Keratinocyte (primary cell): ENCODE data around the gene RANBP17. TPM values are rescaled to one million over a fixed set of nuclear protein-coding genes. Genes with fewer than 3 reads are reported as not detected.

ENCODE experiments used
- DNase-seq: peaks from one replicate; pipeline ENCODE4 v3.0.0-alpha.2; 2011; ENCODE audit warnings: low read depth, missing footprints, low spot score
- FAIRE-seq: peaks from 2 replicates; lab custom pipeline; 2011; peaks lifted over from hg19 to GRCh38; lab: Jason Lieb, UNC
- H2AFZ ChIP-seq: 2 replicates; pipeline ENCODE4 v1.6.0; 2012; ENCODE audit warnings: low read length, control low read depth, inconsistent platforms; ENCODE audit not compliant: control insufficient read depth
- H3K27ac ChIP-seq: 2 replicates; pipeline ENCODE4 v1.5.1; 2011; ENCODE audit warnings: low read length; ENCODE audit not compliant: control insufficient read depth, insufficient read depth
- H3K27me3 ChIP-seq: 3 replicates; pipeline ENCODE4 v1.6.0; 2011; ENCODE audit warnings: low read length; ENCODE audit not compliant: control insufficient read depth, insufficient read depth; ENCODE audit errors: extremely low read depth
- H3K36me3 ChIP-seq, 2 experiments: 2 replicates in 1 of 2; 3 replicates in 1 of 2; pipeline ENCODE4 v1.5.1; 2011; ENCODE audit warnings: low read length in 2 of 2, mild to moderate bottlenecking in 1 of 2; ENCODE audit not compliant: control insufficient read depth in 2 of 2, insufficient read depth in 2 of 2; ENCODE audit errors: extremely low read depth in 1 of 2
- H3K4me1 ChIP-seq: 3 replicates; pipeline ENCODE4 v1.5.1; 2011; ENCODE audit warnings: low read length; ENCODE audit not compliant: control insufficient read depth, insufficient read depth; ENCODE audit errors: extremely low read depth
- H3K4me2 ChIP-seq: 3 replicates; pipeline ENCODE4 v1.6.0; 2011; ENCODE audit warnings: low read depth, low read length; ENCODE audit not compliant: control insufficient read depth, insufficient read depth; ENCODE audit errors: extremely low read depth
- H3K4me3 ChIP-seq, 3 experiments: fragments of 200-600 bp in 1 of 3; sonication (generic) in 1 of 3; 2 replicates in 2 of 3; 3 replicates in 1 of 3; pipeline ENCODE4 v1.5.1; 2011 to 2016; ENCODE audit warnings: low read length in 3 of 3, mild to moderate bottlenecking in 3 of 3, control low read depth in 2 of 3, inconsistent platforms in 1 of 3, low read depth in 1 of 3, mixed read lengths in 1 of 3, mixed run types in 1 of 3, moderate library complexity in 1 of 3; ENCODE audit not compliant: control insufficient read depth in 2 of 3, insufficient read depth in 2 of 3; ENCODE audit errors: extremely low read depth in 1 of 3
- H3K79me2 ChIP-seq: 2 replicates; pipeline ENCODE4 v1.6.0; 2012; ENCODE audit warnings: low read length; ENCODE audit not compliant: control insufficient read depth, insufficient read depth
- H3K9ac ChIP-seq: 3 replicates; pipeline ENCODE4 v1.6.0; 2011; ENCODE audit warnings: low read length; ENCODE audit not compliant: control insufficient read depth, insufficient read depth; ENCODE audit errors: extremely low read depth
- H3K9me1 ChIP-seq: 3 replicates; pipeline ENCODE4 v1.6.0; 2011; ENCODE audit warnings: low read length; ENCODE audit not compliant: control insufficient read depth, insufficient read depth; ENCODE audit errors: extremely low read depth
- H3K9me3 ChIP-seq: 2 replicates; pipeline ENCODE4 v1.5.1; 2012; ENCODE audit warnings: low read depth, low read length; ENCODE audit not compliant: control insufficient read depth
- H4K20me1 ChIP-seq: 3 replicates; pipeline ENCODE4 v1.6.0; 2011; ENCODE audit warnings: low read length; ENCODE audit not compliant: control insufficient read depth, insufficient read depth; ENCODE audit errors: extremely low read depth
- EZH2 ChIP-seq: IDR thresholded peaks from one replicate; pipeline ENCODE4 v1.6.1; 2012; ENCODE audit warnings: inconsistent platforms, mild to moderate bottlenecking, low read length, moderate library complexity
- dilution Hi-C: fragments of 300-500 bp; cut with MboI; formaldehyde crosslinking; loops from one replicate; pipeline ENCODE4 v1.7.0; 2020; ENCODE audit warnings: low sequenced_read_pairs; ENCODE audit not compliant: extremely low pct_ligation_motif_present
- polyA plus RNA-seq, 5 experiments: library from polyadenylated mRNA; depleted of rRNA in 3 of 5; stranded (reverse) in 3 of 5; stranded (forward) in 1 of 5; unstranded in 1 of 5; fragments of >200 nt; gene quantifications; 1 replicate in 1 of 5; 2 replicates in 3 of 5; 3 replicates in 1 of 5; pipeline versions ENCODE4 v1.2.1 to v1.2.3, GENCODE V29; 2011 to 2012; ENCODE audit warnings: missing spikeins in 2 of 5, low read depth in 1 of 5, low replicate concordance in 1 of 5
- TF ChIP-seq, protein P1 (sequence below), 3 experiments: IDR thresholded peaks in 1 of 3; conservative IDR thresholded peaks in 1 of 3; optimal IDR thresholded peaks in 1 of 3; 2 replicates in 2 of 3; 3 replicates in 1 of 3; pipeline versions ENCODE3 to v1.5.1; 2011; ENCODE audit warnings: low read length in 3 of 3, mild to moderate bottlenecking in 3 of 3, moderate library complexity in 2 of 3, control low read depth in 1 of 3, inconsistent platforms in 1 of 3; ENCODE audit not compliant: insufficient read depth in 2 of 3; ENCODE audit errors: extremely low read depth in 1 of 3

Gene RANBP17
- polyA plus RNA-seq, 1 donor (not counting 4 experiments of a cell fraction or from before 2014, with no cell fraction given), result 0.97 TPM

DNA sequence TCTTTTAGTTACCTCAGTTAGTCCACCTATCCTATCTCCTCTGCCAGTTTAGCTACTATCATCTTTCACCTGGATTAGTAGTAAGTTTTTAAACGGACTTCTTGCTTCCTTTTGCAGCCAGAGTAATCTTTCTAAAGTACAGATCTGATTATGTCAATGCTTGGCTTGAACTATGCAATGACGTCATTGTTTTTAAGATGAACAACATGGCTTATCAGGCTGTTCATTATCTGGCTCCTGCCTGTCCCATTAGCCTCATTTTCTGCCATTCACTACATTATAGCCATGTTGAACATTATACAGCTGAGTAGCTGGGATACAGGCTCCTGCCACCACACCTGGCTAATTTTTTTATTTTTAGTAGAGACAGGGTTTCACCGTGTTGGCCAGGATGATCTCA is 98.7 kb downstream of the RANBP17 start:
- no peak for DNase-seq
- H3K9me1 ChIP-seq, result no peaks in the 10 kb centered on the region
- no peak for FAIRE-seq
- H3K4me3 ChIP-seq, result no peak overlapping the region
- dilution Hi-C loops, result no loop called here
- no peak overlapping the region for H3K4me2 ChIP-seq
- H3K9me3 ChIP-seq, result no peaks in the 10 kb centered on the region
- TF ChIP-seq, protein P1, sequence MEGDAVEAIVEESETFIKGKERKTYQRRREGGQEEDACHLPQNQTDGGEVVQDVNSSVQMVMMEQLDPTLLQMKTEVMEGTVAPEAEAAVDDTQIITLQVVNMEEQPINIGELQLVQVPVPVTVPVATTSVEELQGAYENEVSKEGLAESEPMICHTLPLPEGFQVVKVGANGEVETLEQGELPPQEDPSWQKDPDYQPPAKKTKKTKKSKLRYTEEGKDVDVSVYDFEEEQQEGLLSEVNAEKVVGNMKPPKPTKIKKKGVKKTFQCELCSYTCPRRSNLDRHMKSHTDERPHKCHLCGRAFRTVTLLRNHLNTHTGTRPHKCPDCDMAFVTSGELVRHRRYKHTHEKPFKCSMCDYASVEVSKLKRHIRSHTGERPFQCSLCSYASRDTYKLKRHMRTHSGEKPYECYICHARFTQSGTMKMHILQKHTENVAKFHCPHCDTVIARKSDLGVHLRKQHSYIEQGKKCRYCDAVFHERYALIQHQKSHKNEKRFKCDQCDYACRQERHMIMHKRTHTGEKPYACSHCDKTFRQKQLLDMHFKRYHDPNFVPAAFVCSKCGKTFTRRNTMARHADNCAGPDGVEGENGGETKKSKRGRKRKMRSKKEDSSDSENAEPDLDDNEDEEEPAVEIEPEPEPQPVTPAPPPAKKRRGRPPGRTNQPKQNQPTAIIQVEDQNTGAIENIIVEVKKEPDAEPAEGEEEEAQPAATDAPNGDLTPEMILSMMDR (optimal IDR thresholded peaks at IDR 0.05 in 1 of 3, IDR thresholded peaks at IDR 0.05 in 1 of 3, conservative IDR thresholded peaks at IDR 0.05 in 1 of 3; ENCODE audit: extremely low read depth in 1 of 3, insufficient read depth in 2 of 3, low read length in 3 of 3), result no peak
- no peak for TF ChIP-seq EZH2
- no peaks in the 10 kb centered on the region for H3K27me3 ChIP-seq
- no peak overlapping the region for H3K9ac ChIP-seq
- H4K20me1 ChIP-seq, result no peaks in the 10 kb centered on the region
- no peak overlapping the region for H2AFZ ChIP-seq
- no peaks in the 10 kb centered on the region for H3K36me3 ChIP-seq
- no peaks in the 10 kb centered on the region for H3K4me1 ChIP-seq
- no peak overlapping the region for H3K27ac ChIP-seq
- no peaks in the 10 kb centered on the region for H3K79me2 ChIP-seq

DNA sequence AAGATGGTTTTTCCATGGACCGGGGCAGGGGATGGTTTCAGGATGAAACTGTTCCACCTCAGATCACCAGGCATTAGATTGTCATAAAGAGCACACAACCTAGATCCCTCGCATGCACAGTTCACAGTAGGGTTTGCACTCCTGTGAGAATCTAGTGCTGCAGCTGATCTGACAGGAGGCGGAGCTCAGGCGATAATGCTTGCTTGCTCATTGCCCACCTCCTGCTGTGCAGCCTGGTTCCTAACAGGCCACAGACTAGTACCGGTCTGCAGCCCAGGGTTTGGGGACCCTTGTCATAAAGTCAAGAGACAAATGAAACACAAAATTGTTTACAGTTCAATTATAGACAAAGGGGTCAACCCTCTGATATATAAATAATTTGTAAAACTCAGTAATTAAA is 101.7 kb downstream of the RANBP17 start:
- no peaks in the 10 kb centered on the region for H3K27me3 ChIP-seq
- DNase-seq (no peak), FAIRE-seq (no peak)
- no peaks in the 10 kb centered on the region for H3K79me2 ChIP-seq
- H3K9me3 ChIP-seq, result no peaks in the 10 kb centered on the region
- H3K9ac ChIP-seq, result no peak overlapping the region
- H3K27ac ChIP-seq, result no peak overlapping the region
- dilution Hi-C loops, result no loop called here
- H3K4me1 ChIP-seq, result no peaks in the 10 kb centered on the region
- no peaks in the 10 kb centered on the region for H3K9me1 ChIP-seq
- no peaks in the 10 kb centered on the region for H4K20me1 ChIP-seq
- no peak overlapping the region for H3K4me3 ChIP-seq
- TF ChIP-seq EZH2, result no peak
- TF ChIP-seq, protein P1 (optimal IDR thresholded peaks at IDR 0.05 in 1 of 3, IDR thresholded peaks at IDR 0.05 in 1 of 3, conservative IDR thresholded peaks at IDR 0.05 in 1 of 3; ENCODE audit: extremely low read depth in 1 of 3, insufficient read depth in 2 of 3, low read length in 3 of 3), result no peak
- H3K36me3 ChIP-seq, result no peaks in the 10 kb centered on the region
- H3K4me2 ChIP-seq, result no peak overlapping the region
- no peak overlapping the region for H2AFZ ChIP-seq
